ENCODE measurements around the gene WNT7B.

WNT7B gene

GRCh38 chr22:45974498-45974897, 2.5 kb downstream of the WNT7B start:
- no peak for DNase-seq (ENCODE audit: low read depth in 4 of 4, low spot score in 1 of 4)

- no peak for DNase-seq (ENCODE audit: low read depth in 4 of 4, low spot score in 1 of 4)
These were observed 4.1 kb downstream of the WNT7B start for GRCh38 chr22:45972889-45973253.

GRCh38 chr22:45972091-45972888, 4.7 kb downstream of the WNT7B start:
- DNase-seq (ENCODE audit: low read depth in 4 of 4, low spot score in 1 of 4) = no peak

- DNase-seq (ENCODE audit: low read depth in 4 of 4, low spot score in 1 of 4) = no peak
These were observed 5.4 kb downstream of the WNT7B start for GRCh38 chr22:45971408-45972028.

- DNase-seq (ENCODE audit: low read depth in 4 of 4, low spot score in 1 of 4) = no peak
These were observed 6.1 kb downstream of the WNT7B start for GRCh38 chr22:45970705-45971407.

- no peak for DNase-seq (ENCODE audit: low read depth in 4 of 4, low spot score in 1 of 4)
These were observed 7.0 kb downstream of the WNT7B start for GRCh38 chr22:45969801-45970470.

- DNase-seq (ENCODE audit: low read depth in 4 of 4, low spot score in 1 of 4) = no peak
These were observed 7.6 kb downstream of the WNT7B start for GRCh38 chr22:45969414-45969799.

GRCh38 chr22:45968751-45969413, 8.1 kb downstream of the WNT7B start:
- DNase-seq (ENCODE audit: low read depth in 4 of 4, low spot score in 1 of 4) = no peak

- DNase-seq (ENCODE audit: low read depth in 4 of 4, low spot score in 1 of 4) = no peak
These were observed 8.8 kb downstream of the WNT7B start for GRCh38 chr22:45968003-45968650.

GRCh38 chr22:45966895-45967365, 10.0 kb downstream of the WNT7B start:
- no peak for DNase-seq (ENCODE audit: low read depth in 4 of 4, low spot score in 1 of 4)

GRCh38 chr22:45966320-45966894, 10.6 kb downstream of the WNT7B start:
- no peak for DNase-seq (ENCODE audit: low read depth in 4 of 4, low spot score in 1 of 4)

GRCh38 chr22:45965563-45965962, 11.4 kb downstream of the WNT7B start:
- no peak for DNase-seq (ENCODE audit: low read depth in 4 of 4, low spot score in 1 of 4)

GRCh38 chr22:45964926-45965527, 11.9 kb downstream of the WNT7B start:
- no peak for DNase-seq (ENCODE audit: low read depth in 4 of 4, low spot score in 1 of 4)

- no peak for DNase-seq (ENCODE audit: low read depth in 4 of 4, low spot score in 1 of 4)
These were observed 12.6 kb downstream of the WNT7B start for GRCh38 chr22:45964372-45964771.

GRCh38 chr22:45963821-45964220, 13.1 kb downstream of the WNT7B start:
- DNase-seq (ENCODE audit: low read depth in 4 of 4, low spot score in 1 of 4) = no peak

GRCh38 chr22:45962756-45963324, 14.1 kb downstream of the WNT7B start:
- no peak for DNase-seq (ENCODE audit: low read depth in 4 of 4, low spot score in 1 of 4)

GRCh38 chr22:45962434-45962718, 14.6 kb downstream of the WNT7B start:
- DNase-seq (ENCODE audit: low read depth in 4 of 4, low spot score in 1 of 4) = no peak

- DNase-seq (ENCODE audit: low read depth in 4 of 4, low spot score in 1 of 4) = no peak
These were observed 15.1 kb downstream of the WNT7B start for GRCh38 chr22:45961679-45962433.

All from stimulated activated CD4-positive, alpha-beta T cell treated with anti-CD3 and anti-CD28 coated beads, Interleukin-1b, Interleukin-23, amount 100 ng/mL, for 24 hours (primary cell).